GM21529 (cell line): ENCODE data around the gene HOOK2.
"Not testable (repeated sequence)": the region's sequence is repeated elsewhere in the genome, so short reads cannot be mapped to it uniquely, and the experiment has no call there.

Experiments used
- ATAC-seq: cut with Tn5 transposase; IDR thresholded peaks from one replicate; pipeline ENCODE4 v1.9.1; 2021; ENCODE audit not compliant: unreplicated experiment

Gene HOOK2

DNA sequence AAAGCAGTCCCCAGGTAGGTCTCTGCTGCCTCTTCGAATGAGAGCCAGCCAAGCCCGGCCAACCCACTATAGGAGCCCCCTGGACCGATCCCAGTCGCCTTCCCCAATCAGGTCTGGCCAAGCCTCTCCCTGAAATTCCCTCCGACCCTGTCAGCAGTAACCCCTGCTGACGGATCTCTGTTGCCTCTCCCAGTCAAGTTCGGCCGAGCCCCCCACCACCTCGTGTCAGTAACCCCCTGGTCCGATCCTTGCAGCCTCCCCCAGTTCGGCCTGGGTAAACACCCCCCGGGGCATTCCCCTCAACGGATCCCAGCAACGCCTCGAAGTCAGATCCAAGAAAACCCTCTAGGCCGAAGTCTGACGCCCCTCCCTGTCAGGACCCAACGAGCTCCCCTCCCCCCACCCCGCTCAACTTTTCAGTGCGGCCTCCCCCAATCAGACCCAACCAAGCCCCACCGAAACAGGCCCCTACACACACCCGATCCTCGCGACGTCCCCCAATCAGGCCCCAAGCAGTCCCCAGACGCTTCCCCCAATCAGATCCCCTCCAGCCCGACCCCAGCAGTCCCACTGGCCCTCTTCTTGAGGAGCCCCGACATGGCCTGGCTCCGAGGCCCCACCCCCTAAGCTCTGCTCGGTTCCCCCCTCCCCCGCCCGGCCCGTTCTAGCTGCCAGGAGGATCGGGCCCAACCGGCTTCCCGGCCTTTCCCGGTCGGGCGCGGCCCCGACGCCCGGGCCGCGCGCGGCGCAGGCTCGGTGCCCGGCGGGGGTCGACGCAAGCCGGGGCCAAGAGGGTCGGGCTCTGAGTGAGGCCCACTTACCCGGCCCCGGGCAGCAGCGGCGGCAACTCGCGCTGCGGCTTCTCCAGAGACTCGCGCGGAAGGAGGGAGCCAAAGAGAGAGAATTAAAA lies 53.4 kb downstream of the HOOK2 start:
- ATAC-seq, result peak; percentile 14

GRCh38 chr19:12720851-12721655 lies 54.3 kb downstream of the HOOK2 start:
- ATAC-seq, result no peak

DNA sequence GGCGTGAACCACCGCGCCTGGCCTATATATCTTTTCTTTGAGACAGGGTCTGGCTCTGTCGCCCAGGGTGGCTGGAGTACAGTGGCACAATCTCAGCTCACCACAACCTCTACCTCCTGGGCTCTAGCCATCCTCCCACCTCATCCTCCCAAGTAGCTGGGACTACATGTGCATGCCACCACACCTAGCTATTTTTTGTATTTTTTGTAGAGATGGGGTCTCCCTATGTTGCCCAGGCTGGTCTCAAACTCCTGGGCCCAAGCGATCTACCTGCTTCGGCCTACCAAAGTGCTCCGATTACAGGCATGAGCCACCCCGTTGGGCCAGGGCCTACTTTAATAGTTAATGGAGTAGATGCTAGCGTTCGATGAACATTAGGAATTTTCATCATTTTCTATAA lies 55.1 kb downstream of the HOOK2 start:
- no peak for ATAC-seq

DNA sequence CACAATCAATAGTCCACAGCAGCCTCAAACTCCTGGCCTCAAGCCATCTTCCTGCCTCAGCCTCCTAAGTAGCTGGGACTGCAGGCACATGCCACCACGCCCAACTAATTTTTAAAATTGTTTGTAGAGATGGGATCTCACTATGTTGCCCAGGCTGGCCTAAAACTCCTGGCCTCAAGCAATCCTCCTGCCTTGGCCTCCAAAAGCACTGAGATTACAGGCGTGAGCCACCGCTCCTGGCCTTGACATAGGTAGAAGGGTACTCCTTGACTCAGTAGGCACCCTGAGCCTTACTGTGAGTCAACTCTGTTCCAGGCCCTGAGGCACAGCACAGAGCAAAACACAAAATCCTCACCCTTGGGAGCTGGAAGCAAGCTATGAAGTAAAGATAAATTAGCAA lies 59.4 kb downstream of the HOOK2 start:
- ATAC-seq, result no peak

DNA sequence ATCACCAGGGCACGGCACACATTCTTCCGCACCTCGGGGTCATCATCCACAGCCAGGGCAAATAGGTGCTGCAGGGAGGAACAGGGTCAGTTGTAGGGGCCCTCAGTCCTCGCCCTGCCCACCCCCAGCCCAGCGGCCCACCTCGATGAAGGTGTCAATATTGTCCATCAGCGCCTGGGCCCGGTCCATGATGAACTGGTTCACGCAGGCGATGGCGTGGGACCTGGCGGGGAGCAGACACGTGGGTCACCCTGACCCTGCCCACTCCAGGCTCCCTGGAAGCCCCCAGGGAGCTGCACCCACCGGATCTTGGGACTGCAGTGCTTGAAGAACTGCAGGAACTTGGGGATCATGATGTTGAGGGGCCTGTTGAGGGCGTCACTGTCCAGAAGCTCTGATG lies 60.2 kb downstream of the HOOK2 start:
- no peak for ATAC-seq

GRCh38 chr19:12713304-12713703 lies 62.0 kb downstream of the HOOK2 start:
- not testable (repeated sequence) for ATAC-seq
